H1 (cell line): ENCODE data around the gene ADPRH. TPM values are rescaled to one million over a fixed set of nuclear protein-coding genes. Genes with fewer than 3 reads are reported as not detected.

Experiments used
- CTCF ChIA-PET: fragments of 300-600 bp; sonication (Branson Sonifier 250); formaldehyde crosslinking; loops from one replicate; lab custom pipeline; 2021; ENCODE audit not compliant: partially characterized antibody; lab: Charles Lee
- POLR2A ChIA-PET: fragments of 300-600 bp; sonication (Branson Sonifier 250); formaldehyde crosslinking; loops from one replicate; lab custom pipeline; 2021; ENCODE audit warnings: inconsistent platforms; ENCODE audit not compliant: partially characterized antibody; lab: Charles Lee
- DNase-seq, 2 experiments: peaks; one replicate each; pipeline versions ENCODE4 v3.0.0 to v3.0.0-alpha.2; 2010 to 2022; ENCODE audit warnings: low spot score in 2 of 2, low read depth in 1 of 2, mixed read lengths in 1 of 2
- FAIRE-seq: peaks from 2 replicates; lab custom pipeline; 2011; peaks lifted over from hg19 to GRCh38; lab: Jason Lieb, UNC
- H2AFZ ChIP-seq: 2 replicates; pipeline ENCODE4 v1.8.1; 2012; ENCODE audit warnings: low read length, inconsistent platforms
- H2AK5ac ChIP-seq: 2 replicates; pipeline ENCODE4 v1.6.1; 2013; ENCODE audit warnings: low read depth, low read length
- H2BK120ac ChIP-seq: replicated peaks from 2 replicates; pipeline ENCODE3; 2013; ENCODE audit warnings: low read depth, low read length, inconsistent platforms
- H2BK12ac ChIP-seq: 2 replicates; pipeline ENCODE4 v1.6.1; 2013; ENCODE audit warnings: low read depth, low read length
- H2BK15ac ChIP-seq: 2 replicates; pipeline ENCODE4 v1.6.1; 2013; ENCODE audit warnings: low read length
- H2BK20ac ChIP-seq: 2 replicates; pipeline ENCODE4 v1.6.1; 2013; ENCODE audit warnings: low read length
- H2BK5ac ChIP-seq: 2 replicates; pipeline ENCODE4 v1.6.1; 2013; ENCODE audit warnings: low read depth, low read length
- H3K14ac ChIP-seq: 2 replicates; pipeline ENCODE4 v1.6.1; 2013; ENCODE audit warnings: inconsistent platforms; ENCODE audit not compliant: insufficient read length
- H3K18ac ChIP-seq: 2 replicates; pipeline ENCODE4 v1.6.1; 2013; ENCODE audit warnings: low read length; ENCODE audit errors: extremely low read depth
- H3K23ac ChIP-seq: 2 replicates; pipeline ENCODE4 v1.6.1; 2013; ENCODE audit warnings: inconsistent platforms; ENCODE audit not compliant: insufficient read length
- H3K23me2 ChIP-seq: 2 replicates; pipeline ENCODE4 v1.6.1; 2013; ENCODE audit warnings: low read depth, low read length
- H3K27ac ChIP-seq: 2 replicates; pipeline ENCODE4 v1.6.1; 2011; ENCODE audit warnings: low read depth, low read length, inconsistent platforms
- H3K27me3 ChIP-seq, 4 experiments: replicated peaks in 1 of 4; 1 replicate in 1 of 4; 2 replicates in 3 of 4; pipeline versions ENCODE4 v1.6.1 to v1.8.1; 2011 to 2013; ENCODE audit warnings: low read length in 3 of 4, mild to moderate bottlenecking in 3 of 4, inconsistent platforms in 2 of 4, mixed read lengths in 2 of 4, moderate library complexity in 1 of 4; ENCODE audit not compliant: control insufficient read depth in 3 of 4, insufficient read depth in 3 of 4; ENCODE audit errors: extremely low read depth in 1 of 4
- H3K36me3 ChIP-seq, 4 experiments: 2 replicates each; pipeline versions ENCODE4 v1.6.1 to v1.8.1; 2011 to 2013; ENCODE audit warnings: mild to moderate bottlenecking in 4 of 4, low read length in 3 of 4, moderate library complexity in 2 of 4, control low read depth in 1 of 4, inconsistent platforms in 1 of 4; ENCODE audit not compliant: insufficient read depth in 4 of 4, control insufficient read depth in 2 of 4
- H3K4ac ChIP-seq: replicated peaks from 2 replicates; pipeline ENCODE3; 2013; ENCODE audit warnings: low read length, low read depth, mixed read lengths, inconsistent platforms; ENCODE audit not compliant: insufficient read length
- H3K4me1 ChIP-seq, 4 experiments: replicated peaks in 1 of 4; 1 replicate in 1 of 4; 2 replicates in 3 of 4; pipeline versions ENCODE4 v1.6.1 to v1.8.1; 2011 to 2013; ENCODE audit warnings: low read length in 3 of 4, inconsistent platforms in 2 of 4, mixed read lengths in 1 of 4; ENCODE audit not compliant: insufficient read depth in 4 of 4, control insufficient read depth in 3 of 4
- H3K4me2 ChIP-seq, 2 experiments: 2 replicates each; pipeline versions ENCODE4 v1.6.1 to v1.8.1; 2011 to 2013; ENCODE audit warnings: low read depth in 2 of 2, low read length in 2 of 2, control low read depth in 1 of 2, inconsistent platforms in 1 of 2, mild to moderate bottlenecking in 1 of 2; ENCODE audit not compliant: insufficient read depth in 1 of 2
- H3K4me3 ChIP-seq, 4 experiments: fragments of 200-600, 300-600 bp in 1 of 4; sonication (generic), shearing (Covaris generic), sonication (Bioruptor Twin) in 1 of 4; 2 replicates each; pipeline versions ENCODE4 v1.5.1 to v1.8.1; 2011 to 2016; ENCODE audit warnings: low read length in 4 of 4, low read depth in 3 of 4, control low read depth in 2 of 4, inconsistent platforms in 2 of 4, mild to moderate bottlenecking in 2 of 4, mixed read lengths in 1 of 4, moderate library complexity in 1 of 4; ENCODE audit not compliant: insufficient read depth in 2 of 4; ENCODE audit errors: extremely low read depth in 1 of 4
- H3K56ac ChIP-seq: replicated peaks from 2 replicates; pipeline ENCODE3; 2013; ENCODE audit warnings: low read depth, mild to moderate bottlenecking, mixed read lengths, low read length, inconsistent platforms; ENCODE audit not compliant: insufficient read length
- H3K79me1 ChIP-seq: 2 replicates; pipeline ENCODE4 v1.6.1; 2013; ENCODE audit warnings: low read depth, low read length, control low read depth
- H3K79me2 ChIP-seq, 2 experiments: 2 replicates each; pipeline versions ENCODE4 v1.6.1 to v1.8.1; 2012 to 2013; ENCODE audit warnings: low read length in 2 of 2, mild to moderate bottlenecking in 2 of 2, inconsistent platforms in 1 of 2; ENCODE audit not compliant: insufficient read depth in 2 of 2, control insufficient read depth in 1 of 2
- H3K9ac ChIP-seq, 4 experiments: replicated peaks in 1 of 4; 1 replicate in 1 of 4; 2 replicates in 3 of 4; pipeline versions ENCODE4 v1.6.1 to v1.8.1; 2011 to 2013; ENCODE audit warnings: low read depth in 3 of 4, low read length in 3 of 4, control low read depth in 2 of 4, mild to moderate bottlenecking in 2 of 4, moderate library complexity in 2 of 4, inconsistent platforms in 1 of 4; ENCODE audit errors: extremely low read depth in 1 of 4
- H3K9me3 ChIP-seq, 2 experiments: 2 replicates each; pipeline versions ENCODE4 v1.6.1 to v1.8.1; 2012 to 2013; ENCODE audit warnings: mild to moderate bottlenecking in 2 of 2, moderate library complexity in 2 of 2, control low read depth in 1 of 2, inconsistent platforms in 1 of 2, low read depth in 1 of 2, low read length in 1 of 2, mixed read lengths in 1 of 2; ENCODE audit not compliant: insufficient read depth in 2 of 2
- H4K20me1 ChIP-seq, 2 experiments: replicated peaks in 1 of 2; 2 replicates each; pipeline versions ENCODE3 to v1.8.1; 2011 to 2013; ENCODE audit warnings: inconsistent platforms in 2 of 2, low read length in 2 of 2, mild to moderate bottlenecking in 1 of 2; ENCODE audit not compliant: insufficient read depth in 2 of 2, control insufficient read depth in 1 of 2
- H4K5ac ChIP-seq: 2 replicates; pipeline ENCODE4 v1.6.1; 2013; ENCODE audit warnings: low read length, low read depth, mixed read lengths, inconsistent platforms; ENCODE audit not compliant: insufficient read length
- H4K8ac ChIP-seq: 2 replicates; pipeline ENCODE4 v1.8.0; 2013; ENCODE audit warnings: mild to moderate bottlenecking, moderate library complexity, low read length, inconsistent platforms; ENCODE audit not compliant: insufficient read depth; ENCODE audit errors: extremely low read depth
- H4K91ac ChIP-seq: replicated peaks from 2 replicates; pipeline ENCODE3; 2013; ENCODE audit warnings: low read length, mixed read lengths, inconsistent platforms; ENCODE audit not compliant: insufficient read length
- CHD2 ChIP-seq: IDR thresholded peaks from 2 replicates; pipeline ENCODE4 v1.6.1; 2012; ENCODE audit warnings: low read length, improper control_type of control experiment
- CREB1 ChIP-seq: IDR thresholded peaks from 2 replicates; pipeline ENCODE4 v1.6.1; 2012; ENCODE audit warnings: inconsistent platforms
- EP300 ChIP-seq, 2 experiments: IDR thresholded peaks; 1 replicate in 1 of 2; 2 replicates in 1 of 2; pipeline ENCODE4 v1.6.1; 2011 to 2012; ENCODE audit warnings: low read depth in 2 of 2, low read length in 2 of 2, mild to moderate bottlenecking in 2 of 2, borderline replicate concordance in 1 of 2, inconsistent platforms in 1 of 2, moderate library complexity in 1 of 2
- GABPA ChIP-seq: IDR thresholded peaks from 2 replicates; pipeline ENCODE4 v1.6.1; 2011; ENCODE audit warnings: mild to moderate bottlenecking, low read length, moderate library complexity, borderline replicate concordance; ENCODE audit not compliant: insufficient read depth
- GTF2F1 ChIP-seq: IDR thresholded peaks from 2 replicates; pipeline ENCODE4 v1.6.1; 2012; ENCODE audit warnings: low read depth, low read length, improper control_type of control experiment, borderline replicate concordance
- JUND ChIP-seq: IDR thresholded peaks from 2 replicates; pipeline ENCODE4 v1.6.1; 2011; ENCODE audit warnings: mild to moderate bottlenecking, improper control_type of control experiment, low read length
- KDM1A ChIP-seq: fragments of 200-600, 300-600 bp; sonication (generic); IDR thresholded peaks from 2 replicates; pipeline ENCODE4 v1.7.1; 2016; ENCODE audit warnings: mild to moderate bottlenecking, low read length, borderline replicate concordance
- NANOG ChIP-seq: IDR thresholded peaks from 2 replicates; pipeline ENCODE4 v1.6.1; 2011; ENCODE audit warnings: low read length, low read depth, mild to moderate bottlenecking, inconsistent platforms; ENCODE audit not compliant: insufficient read depth, poor library complexity, severe bottlenecking
- PHF8 ChIP-seq: fragments of 200-600 bp; sonication (generic); conservative IDR thresholded peaks from 2 replicates; pipeline ENCODE4 v1.7.1; 2012; ENCODE audit warnings: low read depth, mild to moderate bottlenecking, inconsistent platforms, low read length, moderate library complexity
- RFX5 ChIP-seq: IDR thresholded peaks from 2 replicates; pipeline ENCODE4 v1.6.1; 2011; ENCODE audit warnings: low read depth, low read length, improper control_type of control experiment, borderline replicate concordance
- RNF2 ChIP-seq: fragments of 200-900, 300-1000 bp; sonication (generic); IDR thresholded peaks from 2 replicates; pipeline ENCODE4 v1.7.1; 2016; ENCODE audit warnings: borderline replicate concordance, low read depth, mild to moderate bottlenecking, antibody characterized with exemption, low read length; ENCODE audit not compliant: poor library complexity, severe bottlenecking; ENCODE audit errors: missing control alignments
- SP4 ChIP-seq: IDR thresholded peaks from 2 replicates; pipeline ENCODE4 v1.6.1; 2012; ENCODE audit warnings: low read length, inconsistent platforms
- TAF1 ChIP-seq: IDR thresholded peaks from 2 replicates; pipeline ENCODE4 v1.6.1; 2011; ENCODE audit warnings: mild to moderate bottlenecking, low read depth, low read length
- WGBS, 2 experiments: shearing (Covaris generic) in 1 of 2; methylation state at CpG; one replicate each; pipeline versions ENCODE4 v1.1.6 to v1.1.7; 2013 to 2015; ENCODE audit warnings: low lambda C conversion rate in 2 of 2, mixed read lengths in 2 of 2, inconsistent platforms in 1 of 2, low coverage in 1 of 2, missing lambda C conversion rate in 1 of 2; ENCODE audit not compliant: insufficient replicate concordance in 2 of 2, insufficient coverage in 1 of 2, insufficient read length in 1 of 2; ENCODE audit errors: extremely low coverage in 1 of 2, missing lambda C conversion rate in 1 of 2; 5-methylcytosine and 5-hydroxymethylcytosine counted together
- polyA plus RNA-seq, 7 experiments: library from polyadenylated mRNA; depleted of rRNA in 3 of 7; stranded (reverse) in 5 of 7; unstranded in 2 of 7; fragments of >200 nt in 5 of 7; fragments of 200-250 nt in 2 of 7; gene quantifications; 1 replicate in 5 of 7; 2 replicates in 1 of 7; 4 replicates in 1 of 7; pipeline versions ENCODE4 v1.2.1 to v1.2.3, GENCODE V29; 2011 to 2013; ENCODE audit warnings: missing spikeins in 2 of 7, mixed read lengths in 2 of 7
- total RNA-seq: library from RNA; stranded (reverse); fragmentation: NEBNext Ultra II Directional; extraction: Animal tissue kit (Norgen Biotek cat#: 25700); gene quantifications from 2 replicates; pipeline ENCODE4 v1.2.1, GENCODE V29; 2021

The ADPRH gene
- total and polyA plus RNA-seq, 2 of the 8 experiments (the other 6 are each of a cell fraction or from before 2014, with no cell fraction given): 2.6 to 4.2 TPM

DNA sequence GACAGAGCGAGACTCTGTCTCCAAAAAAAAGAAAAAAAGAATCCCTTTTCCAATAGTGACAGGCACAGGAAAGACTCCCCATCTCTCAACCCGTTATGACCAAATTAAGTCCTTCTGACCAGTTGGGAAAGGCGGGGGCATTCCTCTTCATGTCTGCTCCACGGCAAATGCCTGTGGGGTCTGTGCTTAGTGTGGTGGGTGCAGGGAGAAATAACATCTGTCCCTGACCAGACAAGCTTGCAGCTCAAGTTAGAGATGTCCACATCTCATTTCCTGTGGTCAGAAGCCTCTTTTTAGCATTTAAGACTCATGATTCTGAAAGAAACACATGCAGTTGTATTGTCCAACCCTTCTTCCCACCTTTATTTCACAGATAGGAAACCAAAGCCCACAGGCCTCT is 34.6 kb downstream of the ADPRH start:
- no peak overlapping the region for H3K4ac ChIP-seq
- no peaks in the 10 kb centered on the region for H3K79me2 ChIP-seq
- no peaks in the 10 kb centered on the region for H3K27me3 ChIP-seq
- DNase-seq: no peak
- no peak overlapping the region for H3K56ac ChIP-seq
- H3K27ac ChIP-seq: no peak overlapping the region
- no peak overlapping the region for H2BK20ac ChIP-seq
- no peak overlapping the region for H3K18ac ChIP-seq
- H3K4me3 ChIP-seq: no peak overlapping the region
- no peaks in the 10 kb centered on the region; a peak in 1 of 7 replicates for H3K4me1 ChIP-seq
- no peak overlapping the region for H2BK12ac ChIP-seq
- WGBS, 2 experiments: 96% methylated on average over 4 of the region's 4 CpGs; no CpG with 5 or more reads in 1 of the 2 experiments
- H2BK15ac ChIP-seq: no peak overlapping the region
- no peak overlapping the region for H4K8ac ChIP-seq
- no peak for FAIRE-seq
- H3K9ac ChIP-seq: no peak overlapping the region
- no peaks in the 10 kb centered on the region for H4K20me1 ChIP-seq
- no peak overlapping the region for H4K91ac ChIP-seq
- H3K79me1 ChIP-seq: no peaks in the 10 kb centered on the region
- H3K9me3 ChIP-seq: no peaks in the 10 kb centered on the region
- no peak overlapping the region for H4K5ac ChIP-seq
- no peak overlapping the region for H2AK5ac ChIP-seq
- no peak overlapping the region for H3K23ac ChIP-seq
- no peak overlapping the region for H3K14ac ChIP-seq
- no peak overlapping the region for H2BK5ac ChIP-seq
- CTCF ChIA-PET: interaction anchor here (0.6 to 4.3 kb wide), 5 partner anchors 13 to 132 kb away, joined by 3 to 32 read pairs (median 3); no protein-coding TSS in a partner anchor
- H2AFZ ChIP-seq: no peak overlapping the region; the same call in 1 of the 2 replicates
- no peaks in the 10 kb centered on the region for H3K36me3 ChIP-seq
- no peaks in the 10 kb centered on the region for H3K23me2 ChIP-seq
- POLR2A ChIA-PET: no interaction called here
- no peak overlapping the region for H2BK120ac ChIP-seq
- no peak overlapping the region for H3K4me2 ChIP-seq
- TF ChIP-seq NANOG (no peak), TAF1 (no peak), JUND (no peak), GABPA (no peak), GTF2F1 (no peak), RNF2 (no peak), RFX5 (no peak), SP4 (no peak), EP300 (IDR thresholded peaks at IDR 0.05; ENCODE audit: borderline replicate concordance in 1 of 2, low read depth in 2 of 2, low read length in 2 of 2) (no peak), CREB1 (no peak), PHF8 (no peak), KDM1A (no peak), CHD2 (no peak)
